GM19463 (cell line): Measurements from ENCODE around the gene ABHD14A.
A peak's percentile ranks its signal among the peaks of the same experiment; 100 is the strongest.
"Not testable (repeated sequence)": the region's sequence is repeated elsewhere in the genome, so short reads cannot be mapped to it uniquely, and the experiment has no call there.

Source experiments
- ATAC-seq: cut with Tn5 transposase; IDR thresholded peaks from one replicate; pipeline ENCODE4 v1.9.1; 2021; ENCODE audit warnings: mild to moderate bottlenecking, moderate library complexity; ENCODE audit not compliant: unreplicated experiment

Gene ABHD14A

DNA sequence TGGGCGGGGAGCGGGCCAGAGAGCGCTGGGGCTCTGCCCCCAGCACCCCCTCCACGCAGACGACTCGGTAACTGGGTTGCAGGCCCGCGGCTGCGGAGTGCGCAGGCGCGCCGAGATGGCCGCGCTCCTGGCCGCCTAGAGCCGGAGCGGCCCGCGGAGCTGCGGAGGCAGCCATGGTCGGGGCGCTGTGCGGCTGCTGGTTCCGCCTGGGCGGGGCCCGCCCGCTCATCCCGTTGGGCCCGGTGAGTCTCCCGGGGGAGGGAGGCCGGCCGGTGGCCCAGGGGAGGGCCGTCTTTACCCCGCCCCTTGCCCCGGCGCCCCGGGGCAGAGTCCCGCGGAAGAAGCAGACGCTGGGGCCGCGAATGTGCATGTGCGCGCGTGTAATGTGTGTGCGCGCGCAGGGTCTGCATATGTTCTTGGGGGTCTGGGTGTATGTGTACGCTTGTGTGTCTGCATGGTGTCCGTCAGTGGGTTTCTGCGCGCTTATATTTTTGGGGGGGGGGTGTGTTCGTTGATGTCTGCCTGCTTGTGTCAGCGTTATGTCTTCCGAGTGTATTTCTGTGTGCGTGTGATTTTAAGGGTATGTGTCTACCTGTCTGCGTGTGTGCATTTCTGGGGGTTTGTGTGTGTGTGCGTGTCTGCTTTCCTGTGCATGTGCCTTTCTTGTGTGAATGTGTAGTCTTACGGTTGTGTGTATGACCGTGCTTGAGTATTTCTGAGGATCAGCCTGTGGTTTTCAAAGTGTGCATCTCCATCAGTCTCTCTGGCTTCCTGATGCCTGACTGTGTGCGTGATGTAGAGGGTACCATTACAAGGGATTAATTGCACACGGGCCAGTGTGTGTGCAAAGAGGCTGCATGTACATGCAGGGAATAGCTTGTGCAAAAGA, at the start of gene ABHD14A:
Gene ABHD14A (plus strand): TSS at position 102 of the 889 bp plus-strand sequence. CDS start 72 bp downstream, at position 174.
- ATAC-seq = peak; percentile 63

DNA sequence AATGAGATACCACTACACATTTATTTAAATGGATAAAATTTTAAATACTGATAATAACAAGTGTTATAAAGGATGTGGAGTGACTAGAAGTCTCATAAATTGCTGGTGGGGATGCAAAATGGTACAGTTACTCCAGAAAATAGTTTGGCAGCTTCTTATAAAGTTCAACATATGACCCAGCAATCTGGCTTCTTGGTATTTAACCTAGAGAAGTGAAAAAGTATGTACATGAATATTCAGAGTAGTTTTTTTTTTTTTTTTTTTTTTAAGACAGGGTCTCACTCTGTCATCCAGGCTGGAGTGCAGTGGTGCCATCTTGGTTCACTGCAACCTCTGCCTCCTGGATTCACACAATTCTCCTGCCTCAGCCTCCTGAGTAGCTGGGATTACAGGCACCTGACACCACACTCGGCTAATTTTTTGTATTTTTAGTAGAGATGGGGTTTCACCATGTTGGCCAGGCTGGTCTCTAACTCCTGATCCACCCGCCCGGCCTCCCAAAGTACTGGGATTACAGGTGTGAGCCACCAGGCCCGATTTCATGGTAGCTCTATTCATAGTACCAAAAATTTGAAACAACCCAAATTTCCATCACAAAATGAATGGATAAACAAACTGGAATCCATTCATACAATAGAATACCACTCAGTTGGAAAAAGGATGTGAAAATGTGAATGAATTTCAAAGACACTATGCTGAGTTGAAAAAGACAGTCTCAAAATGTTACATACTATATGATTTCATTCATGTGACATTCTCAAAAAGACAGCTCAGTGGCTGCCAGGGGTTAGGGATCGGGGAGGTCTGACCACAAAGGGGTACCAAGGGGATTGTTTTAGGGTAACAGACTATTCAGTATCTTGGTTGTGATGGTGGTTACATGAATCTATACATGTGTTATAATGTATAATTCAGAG, 47.5 kb upstream of the ABHD14A start:
- ATAC-seq = no peak

- ATAC-seq = no peak
These were observed 46.4 kb upstream of the ABHD14A start for GRCh38 chr3:51928438-51928837.

- ATAC-seq = not testable (repeated sequence)
These were observed 45.9 kb upstream of the ABHD14A start for GRCh38 chr3:51928981-51929380.

DNA sequence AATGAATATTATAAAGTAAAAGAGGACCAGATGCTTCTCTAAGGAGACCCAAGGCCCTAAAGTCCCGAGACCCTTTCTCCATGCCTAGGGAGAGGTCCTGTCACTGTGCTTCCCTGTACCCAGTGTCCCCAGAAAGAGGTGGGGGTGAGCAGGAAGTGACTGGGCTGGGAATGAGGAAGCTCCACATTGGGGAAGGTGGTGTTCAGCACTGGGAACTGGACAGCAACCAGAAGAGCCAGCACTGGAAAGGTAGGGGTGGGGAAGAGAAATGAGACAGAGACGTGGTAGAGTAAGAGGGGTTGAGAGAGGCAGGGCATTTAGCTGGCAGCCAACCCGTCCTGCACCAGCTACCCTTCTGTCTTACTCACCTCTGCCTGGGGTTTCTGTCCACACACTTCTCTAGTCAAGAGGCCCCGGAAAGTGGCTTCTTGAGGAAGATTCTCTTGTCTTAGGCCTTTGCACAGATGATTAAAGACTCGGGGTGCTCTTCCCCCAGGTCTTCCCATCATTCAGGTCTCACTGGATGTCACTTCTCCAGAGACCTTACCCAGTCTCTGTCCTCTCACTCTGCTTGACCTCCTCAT, 45.4 kb upstream of the ABHD14A start:
- ATAC-seq = no peak

GRCh38 chr3:51930439-51930838, 44.4 kb upstream of the ABHD14A start:
- ATAC-seq = no peak

GRCh38 chr3:51931756-51932155, 43.1 kb upstream of the ABHD14A start:
- ATAC-seq = no peak

DNA sequence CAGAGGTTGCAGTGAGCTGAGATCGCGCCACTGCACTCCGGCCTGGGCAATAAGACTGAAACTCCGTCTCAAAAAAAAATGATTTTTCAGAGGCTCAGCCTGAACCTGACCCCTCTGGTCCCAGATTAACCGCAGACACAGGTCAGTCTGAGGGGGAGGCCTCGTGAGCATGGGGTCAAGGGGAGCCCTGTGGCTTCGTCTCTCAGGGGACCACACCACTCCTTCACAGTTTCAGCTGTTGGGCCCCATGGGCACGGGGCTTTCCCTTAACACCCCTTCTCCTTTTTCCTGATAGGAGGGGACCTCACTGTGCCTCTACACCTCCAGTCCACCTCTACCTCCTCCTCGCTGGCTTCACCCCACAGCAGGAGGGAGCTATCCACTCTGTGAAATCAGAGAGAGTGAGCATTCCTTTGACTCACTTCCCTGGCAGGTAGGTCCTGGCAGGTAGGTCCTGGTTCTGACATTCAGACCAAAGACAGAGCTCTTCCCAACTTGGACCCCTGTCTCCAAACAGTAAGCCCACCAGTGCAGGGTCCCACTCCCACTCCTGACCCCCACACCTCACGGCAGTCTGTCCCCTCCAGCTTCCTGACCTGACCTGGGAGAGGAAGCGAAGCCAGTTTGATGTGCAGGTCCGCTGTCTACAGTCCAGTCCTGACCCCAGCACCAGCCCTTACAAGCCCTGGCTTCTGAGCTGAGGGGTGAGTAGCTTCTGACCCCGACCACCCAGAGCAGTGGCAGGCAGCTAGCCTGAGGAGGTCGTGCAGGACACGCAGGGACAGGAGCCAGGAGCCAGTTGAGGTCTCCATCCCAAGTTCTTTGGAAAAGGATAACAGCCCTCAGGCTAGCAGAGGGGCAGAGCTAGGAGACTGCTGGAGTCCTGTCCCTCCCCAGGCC, 42.1 kb upstream of the ABHD14A start:
- ATAC-seq = no peak

DNA sequence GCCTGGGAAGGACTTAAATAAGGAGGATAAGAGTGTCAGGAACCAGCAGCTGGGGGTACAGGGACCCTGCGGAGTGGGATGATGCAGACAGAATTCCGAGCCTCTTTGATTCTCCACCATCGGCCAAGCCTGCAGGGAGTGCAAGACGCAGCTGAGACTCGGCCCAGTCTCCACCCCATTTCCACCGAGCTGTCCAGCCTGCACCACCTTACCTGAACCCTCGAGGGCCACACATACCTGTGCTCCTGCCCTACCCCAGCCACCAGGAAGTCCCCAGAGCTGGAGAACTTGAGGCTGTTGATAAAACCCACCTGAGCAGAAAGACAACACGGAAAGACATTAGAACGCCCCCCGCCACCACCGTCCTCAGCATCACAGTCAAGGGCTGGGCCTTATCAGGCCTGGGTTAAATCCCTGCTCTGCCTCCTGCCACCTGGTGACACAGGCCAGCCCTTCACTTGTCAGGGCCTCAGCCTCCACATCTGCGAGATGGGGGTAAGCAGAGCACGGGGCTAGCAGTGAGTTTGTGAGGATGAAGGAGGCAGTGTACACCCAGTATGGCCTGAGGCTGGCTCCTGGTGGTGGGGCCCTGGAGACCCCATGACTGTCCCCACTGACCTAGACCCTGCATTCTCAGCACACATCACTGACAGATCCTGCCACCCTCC, 41.3 kb upstream of the ABHD14A start:
- no peak for ATAC-seq

GRCh38 chr3:51934139-51934850, 40.6 kb upstream of the ABHD14A start:
- ATAC-seq = no peak

DNA sequence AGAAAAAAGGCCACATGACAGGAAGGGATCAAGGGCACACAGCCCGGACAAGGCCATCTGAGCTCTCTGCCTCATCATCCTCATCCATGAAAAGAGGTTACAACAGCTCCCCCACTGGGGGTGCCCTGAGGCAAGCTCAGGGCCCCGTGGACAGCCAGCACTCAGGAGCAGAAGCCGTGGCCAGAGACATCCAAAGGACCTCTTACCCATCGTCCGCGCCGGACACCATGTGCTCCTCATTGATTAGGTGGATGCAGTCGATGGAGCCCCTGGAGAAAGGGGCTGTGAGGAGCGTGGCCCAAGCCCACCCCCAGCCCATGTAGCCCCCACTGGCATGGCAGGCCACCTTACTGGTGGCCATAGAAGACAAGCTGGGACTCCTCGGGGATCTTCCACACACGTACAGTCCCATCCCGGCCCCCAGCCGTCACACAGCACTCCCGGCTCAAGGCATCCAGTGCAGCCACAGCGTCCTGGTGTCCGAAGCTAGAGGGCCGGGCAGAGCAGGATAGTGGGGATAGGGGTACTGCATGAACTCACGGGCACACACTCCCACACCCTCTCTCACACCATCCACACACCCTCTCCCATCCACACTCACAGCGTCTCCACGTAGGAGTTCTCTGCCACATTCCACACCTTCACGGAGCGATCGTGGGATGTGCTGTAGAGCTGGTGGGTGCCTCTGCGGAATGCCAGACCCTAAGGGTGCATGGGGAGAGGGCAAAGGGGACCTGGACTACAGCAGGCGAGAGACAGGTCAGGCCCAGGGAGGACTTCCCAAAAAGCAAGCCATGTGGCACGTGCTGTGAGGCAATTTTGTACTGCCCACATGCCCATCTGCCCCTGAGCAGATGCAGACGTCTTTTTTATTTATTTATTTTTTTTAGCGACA, 39.6 kb upstream of the ABHD14A start:
- ATAC-seq = no peak

GRCh38 chr3:51935886-51936755, 38.7 kb upstream of the ABHD14A start:
- ATAC-seq = no peak

- no peak for ATAC-seq
These were observed 37.9 kb upstream of the ABHD14A start for GRCh38 chr3:51937014-51937413.

GRCh38 chr3:51937611-51938450, 37.0 kb upstream of the ABHD14A start:
- ATAC-seq = no peak

DNA sequence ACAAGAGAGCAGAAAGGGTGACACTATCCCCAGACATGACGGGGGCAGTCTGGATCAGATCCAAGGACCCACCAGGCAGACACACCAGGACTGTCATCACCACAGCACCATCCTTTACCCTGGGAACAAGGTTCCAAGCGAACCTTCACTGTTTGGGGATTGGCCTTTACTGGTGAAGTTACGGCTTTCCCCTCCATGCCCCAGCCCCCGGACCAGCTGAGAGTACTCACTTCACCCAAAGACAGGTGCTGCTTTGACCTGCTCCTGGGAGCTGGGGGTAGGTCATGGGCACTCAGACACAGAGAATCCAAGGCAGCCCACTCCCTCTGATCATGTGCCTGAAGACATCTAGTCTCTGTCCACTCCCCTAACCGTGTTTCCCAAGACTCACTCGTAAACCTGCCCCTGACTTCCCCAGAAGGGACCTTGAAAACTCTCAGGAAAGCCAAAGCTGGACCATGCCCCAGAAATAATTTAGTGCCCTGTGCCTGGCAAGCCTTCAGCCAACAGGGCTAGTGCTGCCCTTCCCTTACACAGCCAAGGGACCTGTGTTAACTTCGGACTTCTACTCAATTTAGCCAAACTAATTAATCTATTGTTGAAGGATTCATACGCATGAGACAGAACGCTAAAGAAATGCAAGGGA, 36.0 kb upstream of the ABHD14A start:
- no peak for ATAC-seq
